ENCODE data around the gene AQR.

AQR gene

GRCh38 chr15:34812369-34812768 lies 157.2 kb downstream of the AQR start:
- no peak for ATAC-seq (ENCODE audit: insufficient read depth, low read depth)
- Histone ChIP-seq H3K4me3 (ENCODE audit: low read depth in 1 of 2, low read length in 2 of 2) (no peak overlapping the region), H3K27ac (ENCODE audit: low read length) (no peak overlapping the region), H3K27me3 (ENCODE audit: insufficient read depth, low read length, poor library complexity) (peaks cover 4% of the 10 kb centered on the region), H3K79me2 (ENCODE audit: insufficient read depth, low read length) (no peaks in the 10 kb centered on the region), H3K4me1 (ENCODE audit: insufficient read depth, low read length) (no peaks in the 10 kb centered on the region), H4K20me1 (ENCODE audit: insufficient read depth, low read length) (no peaks in the 10 kb centered on the region), H3K36me3 (ENCODE audit: insufficient read depth, low read length) (no peaks in the 10 kb centered on the region), H3K9ac (ENCODE audit: low read depth, low read length) (no peak overlapping the region), H2AFZ (ENCODE audit: low read depth, low read length) (no peak overlapping the region), H3K4me2 (ENCODE audit: insufficient read depth, low read length) (no peak overlapping the region), H3K9me3 (ENCODE audit: insufficient read depth, low read length, severe bottlenecking) (no peaks in the 10 kb centered on the region)
- TF ChIP-seq, protein P1, sequence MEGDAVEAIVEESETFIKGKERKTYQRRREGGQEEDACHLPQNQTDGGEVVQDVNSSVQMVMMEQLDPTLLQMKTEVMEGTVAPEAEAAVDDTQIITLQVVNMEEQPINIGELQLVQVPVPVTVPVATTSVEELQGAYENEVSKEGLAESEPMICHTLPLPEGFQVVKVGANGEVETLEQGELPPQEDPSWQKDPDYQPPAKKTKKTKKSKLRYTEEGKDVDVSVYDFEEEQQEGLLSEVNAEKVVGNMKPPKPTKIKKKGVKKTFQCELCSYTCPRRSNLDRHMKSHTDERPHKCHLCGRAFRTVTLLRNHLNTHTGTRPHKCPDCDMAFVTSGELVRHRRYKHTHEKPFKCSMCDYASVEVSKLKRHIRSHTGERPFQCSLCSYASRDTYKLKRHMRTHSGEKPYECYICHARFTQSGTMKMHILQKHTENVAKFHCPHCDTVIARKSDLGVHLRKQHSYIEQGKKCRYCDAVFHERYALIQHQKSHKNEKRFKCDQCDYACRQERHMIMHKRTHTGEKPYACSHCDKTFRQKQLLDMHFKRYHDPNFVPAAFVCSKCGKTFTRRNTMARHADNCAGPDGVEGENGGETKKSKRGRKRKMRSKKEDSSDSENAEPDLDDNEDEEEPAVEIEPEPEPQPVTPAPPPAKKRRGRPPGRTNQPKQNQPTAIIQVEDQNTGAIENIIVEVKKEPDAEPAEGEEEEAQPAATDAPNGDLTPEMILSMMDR (IDR thresholded peaks at IDR 0.05; ENCODE audit: borderline replicate concordance, extremely low read depth, low read length, poor library complexity, severe bottlenecking): no peak
- no peak for TF ChIP-seq EZH2 (IDR thresholded peaks at IDR 0.05; ENCODE audit: borderline replicate concordance, low read depth, low read length, severe bottlenecking)
- DNase-seq: no peak

GRCh38 chr15:34810443-34811129 lies 159.0 kb downstream of the AQR start:
- TF ChIP-seq, protein P1 (IDR thresholded peaks at IDR 0.05; ENCODE audit: borderline replicate concordance, extremely low read depth, low read length, poor library complexity, severe bottlenecking): no peak
- TF ChIP-seq EZH2 (IDR thresholded peaks at IDR 0.05; ENCODE audit: borderline replicate concordance, low read depth, low read length, severe bottlenecking): no peak
- Histone ChIP-seq H3K27ac (ENCODE audit: low read length) (no peak overlapping the region), H3K4me2 (ENCODE audit: insufficient read depth, low read length) (no peak overlapping the region), H2AFZ (ENCODE audit: low read depth, low read length) (no peak overlapping the region), H3K4me1 (ENCODE audit: insufficient read depth, low read length) (no peaks in the 10 kb centered on the region), H3K4me3 (ENCODE audit: low read depth in 1 of 2, low read length in 2 of 2) (no peak overlapping the region), H3K9ac (ENCODE audit: low read depth, low read length) (no peak overlapping the region), H3K9me3 (ENCODE audit: insufficient read depth, low read length, severe bottlenecking) (no peaks in the 10 kb centered on the region), H4K20me1 (ENCODE audit: insufficient read depth, low read length) (no peaks in the 10 kb centered on the region), H3K27me3 (ENCODE audit: insufficient read depth, low read length, poor library complexity) (peaks cover 4% of the 10 kb centered on the region), H3K79me2 (ENCODE audit: insufficient read depth, low read length) (no peaks in the 10 kb centered on the region), H3K36me3 (ENCODE audit: insufficient read depth, low read length) (no peaks in the 10 kb centered on the region)
- ATAC-seq (ENCODE audit: insufficient read depth, low read depth) (no peak), DNase-seq (no peak)

GRCh38 chr15:34809186-34809585 lies 160.4 kb downstream of the AQR start:
- no peak overlapping the region for H3K27ac ChIP-seq (ENCODE audit: low read length)
- no peak for DNase-seq

More at GRCh38 chr15:34809186-34809585, 160.4 kb downstream of the AQR start:
- Histone ChIP-seq H3K27me3 (ENCODE audit: insufficient read depth, low read length, poor library complexity) (peaks cover 4% of the 10 kb centered on the region), H3K9me3 (ENCODE audit: insufficient read depth, low read length, severe bottlenecking) (no peaks in the 10 kb centered on the region), H3K79me2 (ENCODE audit: insufficient read depth, low read length) (no peaks in the 10 kb centered on the region), H3K4me2 (ENCODE audit: insufficient read depth, low read length) (no peak overlapping the region), H3K36me3 (ENCODE audit: insufficient read depth, low read length) (no peaks in the 10 kb centered on the region), H3K4me1 (ENCODE audit: insufficient read depth, low read length) (no peaks in the 10 kb centered on the region), H3K4me3 (ENCODE audit: low read depth in 1 of 2, low read length in 2 of 2) (no peak overlapping the region), H2AFZ (ENCODE audit: low read depth, low read length) (no peak overlapping the region), H3K9ac (ENCODE audit: low read depth, low read length) (no peak overlapping the region), H4K20me1 (ENCODE audit: insufficient read depth, low read length) (no peaks in the 10 kb centered on the region)
- no peak for ATAC-seq (ENCODE audit: insufficient read depth, low read depth)
- TF ChIP-seq EZH2 (IDR thresholded peaks at IDR 0.05; ENCODE audit: borderline replicate concordance, low read depth, low read length, severe bottlenecking): no peak
- TF ChIP-seq, protein P1 (IDR thresholded peaks at IDR 0.05; ENCODE audit: borderline replicate concordance, extremely low read depth, low read length, poor library complexity, severe bottlenecking): no peak

All from DND-41 (cell line).